ENCODE results near the gene PKD2L2.

GRCh38 chr5:137890845-137891244 lies 1.6 kb downstream of the PKD2L2 start:
- TF ChIP-seq CTCF (IDR thresholded peaks at IDR 0.05) (no peak), POLR2A (IDR thresholded peaks at IDR 0.05) (no peak)

Measured in thyroid gland (tissue), 4 donors.